ENCODE results near the gene AGAP1. TPM values are rescaled to one million over a fixed set of nuclear protein-coding genes. Genes with fewer than 3 reads are reported as not detected.

AGAP1 gene
- total RNA-seq, 1 donor, result 12.3 TPM

DNA sequence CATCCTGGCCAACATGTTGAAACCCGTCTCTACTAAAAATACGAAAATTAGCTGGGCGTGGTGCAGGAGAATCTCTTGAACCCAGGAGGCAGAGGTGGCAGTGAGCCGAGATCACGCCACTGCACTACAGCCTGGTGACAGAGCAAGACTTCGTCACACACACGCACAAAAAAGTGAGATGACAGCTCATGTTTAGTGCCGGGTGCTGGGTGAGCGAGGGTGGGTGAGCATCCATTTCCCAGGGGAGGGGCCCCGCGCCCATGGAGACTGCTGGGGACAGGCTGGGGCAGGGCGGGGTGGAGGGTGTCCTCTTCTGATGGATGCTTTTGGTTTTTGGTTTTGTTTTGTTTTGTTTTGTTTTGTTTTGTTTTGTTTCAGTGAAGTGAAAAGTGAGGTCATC, 467.9 kb downstream of the AGAP1 start:
- no peak for DNase-seq (ENCODE audit: low read depth)
- no peak overlapping the region for H3K4me3 ChIP-seq (ENCODE audit: low read depth, low read length)
- no peak for TF ChIP-seq CTCF (IDR thresholded peaks at IDR 0.05; ENCODE audit: insufficient read depth, low read length)

DNA sequence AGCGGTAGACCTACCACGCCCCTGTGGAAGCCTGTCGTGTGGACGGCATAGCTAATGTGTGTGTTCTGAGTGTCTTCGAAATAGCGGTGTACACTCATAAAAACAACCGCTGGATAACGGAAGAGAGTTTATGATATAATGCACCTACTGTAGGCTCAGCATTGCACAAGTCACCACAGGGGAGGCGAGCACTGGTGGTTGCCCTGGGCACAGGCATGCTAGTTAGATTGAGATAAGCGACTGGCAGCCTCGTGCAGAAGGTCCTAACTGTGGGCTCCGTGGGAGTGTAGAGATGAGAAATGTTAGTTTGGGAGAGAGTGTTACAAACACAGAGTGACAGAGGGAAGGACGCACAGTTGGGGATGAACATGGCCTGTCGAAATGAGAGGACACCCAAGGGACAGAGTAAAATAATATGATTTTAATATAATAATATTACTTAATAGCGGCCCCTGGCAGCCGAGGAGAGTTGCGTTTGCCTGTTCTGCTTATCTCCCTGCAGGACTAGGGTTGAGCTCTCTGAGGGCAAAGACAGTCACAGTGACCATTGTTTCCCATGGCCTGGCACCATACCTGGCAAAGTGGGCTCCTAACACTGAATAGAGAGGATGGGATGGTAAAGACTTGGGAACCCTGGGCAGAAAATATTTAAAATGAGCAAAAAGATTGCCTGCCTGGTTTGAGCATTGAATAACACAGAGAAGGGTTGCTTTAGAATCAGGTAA, 470.2 kb downstream of the AGAP1 start:
- H3K4me3 ChIP-seq (ENCODE audit: low read depth, low read length), result no peak overlapping the region
- DNase-seq (ENCODE audit: low read depth), result no peak
- no peak for TF ChIP-seq CTCF (IDR thresholded peaks at IDR 0.05; ENCODE audit: insufficient read depth, low read length)

DNA sequence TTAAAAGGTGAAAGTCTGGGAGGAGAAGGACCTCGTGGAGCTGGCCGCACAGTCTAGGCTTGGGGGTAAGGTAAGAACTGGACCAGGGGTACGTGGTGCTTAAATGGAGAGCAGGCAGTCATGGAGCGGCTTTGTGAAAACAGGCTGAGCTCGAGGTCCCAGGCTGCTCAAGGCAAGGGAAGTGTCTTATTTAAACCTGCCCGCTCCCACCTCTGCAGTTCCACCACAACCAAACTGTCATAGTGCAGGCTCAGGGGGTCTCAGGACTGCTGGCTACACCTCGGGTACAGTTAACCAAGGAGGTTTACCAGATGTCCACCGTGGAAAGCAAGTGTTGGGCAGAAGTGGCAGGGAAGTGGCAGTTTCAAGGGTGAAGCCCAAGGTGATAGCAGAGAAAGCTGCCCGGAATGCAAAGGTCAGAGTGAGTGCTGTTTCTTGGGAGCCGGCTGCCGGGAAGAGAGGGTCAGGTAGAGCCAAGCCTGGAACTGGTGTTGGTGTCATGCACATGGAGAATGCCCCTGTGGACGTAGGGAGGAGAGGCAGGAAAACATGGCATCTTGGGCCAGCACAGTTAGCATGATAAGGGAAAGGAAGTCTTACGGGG, 471.0 kb downstream of the AGAP1 start:
- TF ChIP-seq CTCF (IDR thresholded peaks at IDR 0.05; ENCODE audit: insufficient read depth, low read length), result no peak
- H3K4me3 ChIP-seq (ENCODE audit: low read depth, low read length), result no peak overlapping the region

DNA sequence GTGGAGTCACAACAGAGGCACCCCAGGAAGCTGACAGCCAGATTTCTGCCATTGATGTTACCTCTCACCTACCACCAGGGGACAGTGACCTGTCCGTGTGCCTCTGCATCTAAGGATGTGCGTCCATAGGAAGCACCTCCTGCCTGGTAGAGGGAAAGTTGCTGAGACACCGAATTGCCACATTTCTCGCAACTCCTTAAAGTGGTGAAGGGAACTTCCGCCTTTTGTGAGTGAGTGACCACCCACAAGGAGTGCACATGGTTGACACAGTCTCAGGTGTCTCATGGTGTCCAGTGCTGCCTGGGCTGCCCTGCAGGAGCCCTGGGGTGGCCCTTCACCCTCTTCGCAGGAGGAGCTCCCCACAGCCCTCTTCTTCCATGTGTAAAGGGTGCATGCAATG, 472.6 kb downstream of the AGAP1 start:
- DNase-seq (ENCODE audit: low read depth), result no peak
- no peak for TF ChIP-seq CTCF (IDR thresholded peaks at IDR 0.05; ENCODE audit: insufficient read depth, low read length)
- no peak overlapping the region for H3K4me3 ChIP-seq (ENCODE audit: low read depth, low read length)

More for the DNA sequence above, 471.0 kb downstream of the AGAP1 start:
- no peak for DNase-seq (ENCODE audit: low read depth)

- no peak overlapping the region for H3K4me3 ChIP-seq (ENCODE audit: low read depth, low read length)
- DNase-seq (ENCODE audit: low read depth), result no peak
- TF ChIP-seq CTCF (IDR thresholded peaks at IDR 0.05; ENCODE audit: insufficient read depth, low read length), result no peak
These were observed 473.3 kb downstream of the AGAP1 start for GRCh38 chr2:235966932-235967757.

DNA sequence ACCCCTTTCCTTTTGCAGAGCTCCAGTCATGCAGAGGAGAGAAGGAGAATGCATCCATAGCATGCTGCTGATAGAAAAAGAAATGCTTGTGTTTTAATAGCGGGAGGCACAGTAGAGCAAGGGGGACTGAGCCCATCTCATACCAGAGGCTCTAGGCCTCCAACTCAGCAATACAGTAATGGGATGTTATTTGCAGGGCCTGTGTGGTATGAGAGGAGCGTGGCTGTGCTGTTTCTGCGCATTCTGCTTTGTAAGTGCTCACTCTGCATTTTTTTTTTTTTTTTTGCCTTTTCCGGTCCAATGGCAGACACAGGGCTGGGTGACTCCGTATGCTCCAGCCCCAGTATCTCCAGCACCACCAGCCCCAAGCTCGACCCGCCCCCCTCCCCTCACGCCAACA, 474.3 kb downstream of the AGAP1 start:
- TF ChIP-seq CTCF (IDR thresholded peaks at IDR 0.05; ENCODE audit: insufficient read depth, low read length), result no peak
- H3K4me3 ChIP-seq (ENCODE audit: low read depth, low read length), result no peak overlapping the region
- DNase-seq (ENCODE audit: low read depth), result no peak
